GM12874 (cell line): ENCODE results near the gene CBL.

ENCODE experiments used
- CTCF ChIP-seq: IDR thresholded peaks from 2 replicates; pipeline ENCODE4 v1.5.1; 2011; ENCODE audit warnings: low read depth, mild to moderate bottlenecking, control low read depth, low read length, moderate library complexity; ENCODE audit not compliant: insufficient read depth

The CBL gene

GRCh38 chr11:119194811-119195440 is 11.2 kb upstream of the CBL start:
- no peak for TF ChIP-seq CTCF

GRCh38 chr11:119195680-119196079 is 10.5 kb upstream of the CBL start:
- no peak for TF ChIP-seq CTCF

GRCh38 chr11:119196833-119197483 is 9.2 kb upstream of the CBL start:
- peak; percentile 60 for TF ChIP-seq CTCF

- no peak for TF ChIP-seq CTCF
Measured at GRCh38 chr11:119198925-119199324, 7.2 kb upstream of the CBL start.

GRCh38 chr11:119202554-119202953 is 3.6 kb upstream of the CBL start:
- no peak for TF ChIP-seq CTCF

GRCh38 chr11:119204066-119204465 is 2.1 kb upstream of the CBL start:
- TF ChIP-seq CTCF = no peak

- no peak for TF ChIP-seq CTCF
Measured at GRCh38 chr11:119205080-119205479, 1.1 kb upstream of the CBL start.
